Measurements from ENCODE around the gene CACHD1. TPM values are rescaled to one million over a fixed set of nuclear protein-coding genes. Genes with fewer than 3 reads are reported as not detected.

The CACHD1 gene
- total RNA-seq, 2 experiments from 2014 or later: not detected

DNA sequence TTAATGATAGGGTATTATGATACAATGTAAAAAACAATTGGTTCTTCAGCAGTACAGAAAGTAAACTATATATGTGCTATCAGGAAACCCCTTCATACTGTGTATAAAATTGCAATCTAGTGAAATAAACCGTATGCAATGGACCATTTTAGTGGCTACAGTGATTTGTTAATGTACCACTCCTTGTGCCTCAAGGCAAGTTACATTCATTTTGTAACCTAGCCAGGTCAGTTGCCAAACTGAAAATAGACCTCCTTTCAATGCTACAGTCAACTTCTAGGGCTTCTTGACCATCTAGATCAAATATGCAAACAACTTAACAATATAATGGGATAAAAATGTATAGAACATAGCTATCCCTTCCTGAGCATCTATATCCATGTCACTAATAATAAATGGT, 223.0 kb downstream of the CACHD1 start:
- no peak overlapping the region for H3K4me2 ChIP-seq (ENCODE audit: low read length)
- TF ChIP-seq EZH2phosphoT487 (IDR thresholded peaks at IDR 0.05; ENCODE audit: borderline replicate concordance, low read depth, low read length) (no peak), CTCF (conservative IDR thresholded peaks at IDR 0.05; ENCODE audit: low read length) (no peak)
- DNase-seq (ENCODE audit: low spot score): no peak
- no peaks in the 10 kb centered on the region for H4K20me1 ChIP-seq (ENCODE audit: insufficient read depth, low read length)
- no peaks in the 10 kb centered on the region for H3K4me1 ChIP-seq (ENCODE audit: insufficient read depth, low read length, poor library complexity, severe bottlenecking)
- H3K79me2 ChIP-seq (ENCODE audit: insufficient read depth, low read depth, low read length): no peaks in the 10 kb centered on the region
- no peak overlapping the region for H3K4me3 ChIP-seq (ENCODE audit: low read depth, low read length, poor library complexity, severe bottlenecking)
- H2AFZ ChIP-seq (ENCODE audit: low read length): no peak overlapping the region
- BruUV-seq (replicated peaks): no TSS peak
- CTCF ChIA-PET (ENCODE audit: unreplicated experiment): no interaction called here
- H3K36me3 ChIP-seq (ENCODE audit: insufficient read depth, low read length): no peaks in the 10 kb centered on the region
- H3K27ac ChIP-seq (ENCODE audit: low read depth, low read length, poor library complexity, severe bottlenecking): no peak overlapping the region
- POLR2A ChIA-PET: no interaction called here
- H3K9me2 ChIP-seq (ENCODE audit: insufficient read depth, low read length): no peaks in the 10 kb centered on the region
- intact Hi-C loops (cut with micrococcal nuclease; ENCODE audit: unreplicated experiment): no loop called here
- H3K9me3 ChIP-seq (ENCODE audit: low read length): no peaks in the 10 kb centered on the region

- H3K4me2 ChIP-seq (ENCODE audit: low read length): no peak overlapping the region
- CTCF ChIA-PET (ENCODE audit: unreplicated experiment): no interaction called here
Measured at GRCh38 chr1:64693406-64693805, 223.5 kb downstream of the CACHD1 start.

GRCh38 chr1:64696879-64697278, 226.9 kb downstream of the CACHD1 start:
- intact Hi-C loops (cut with micrococcal nuclease; ENCODE audit: unreplicated experiment): no loop called here
- Histone ChIP-seq H3K4me1 (ENCODE audit: insufficient read depth, low read length, poor library complexity, severe bottlenecking) (no peaks in the 10 kb centered on the region), H3K27ac (ENCODE audit: low read depth, low read length, poor library complexity, severe bottlenecking) (no peak overlapping the region), H4K20me1 (ENCODE audit: insufficient read depth, low read length) (no peaks in the 10 kb centered on the region), H3K9me3 (ENCODE audit: low read length) (no peaks in the 10 kb centered on the region), H3K9me2 (ENCODE audit: insufficient read depth, low read length) (no peaks in the 10 kb centered on the region), H3K4me3 (ENCODE audit: low read depth, low read length, poor library complexity, severe bottlenecking) (no peak overlapping the region), H2AFZ (ENCODE audit: low read length) (no peak overlapping the region), H3K36me3 (ENCODE audit: insufficient read depth, low read length) (no peaks in the 10 kb centered on the region), H3K79me2 (ENCODE audit: insufficient read depth, low read depth, low read length) (no peaks in the 10 kb centered on the region), H3K4me2 (ENCODE audit: low read length) (no peak overlapping the region)
- ChIA-PET CTCF (ENCODE audit: unreplicated experiment) (no interaction called here), POLR2A (no interaction called here)
- TF ChIP-seq CTCF (conservative IDR thresholded peaks at IDR 0.05; ENCODE audit: low read length) (no peak), EZH2phosphoT487 (IDR thresholded peaks at IDR 0.05; ENCODE audit: borderline replicate concordance, low read depth, low read length) (no peak)
- no TSS peak for BruUV-seq (replicated peaks)
- no peak for DNase-seq (ENCODE audit: low spot score)

More at GRCh38 chr1:64693406-64693805, 223.5 kb downstream of the CACHD1 start:
- Histone ChIP-seq H3K4me1 (ENCODE audit: insufficient read depth, low read length, poor library complexity, severe bottlenecking) (no peaks in the 10 kb centered on the region), H4K20me1 (ENCODE audit: insufficient read depth, low read length) (no peaks in the 10 kb centered on the region), H3K79me2 (ENCODE audit: insufficient read depth, low read depth, low read length) (no peaks in the 10 kb centered on the region), H3K9me2 (ENCODE audit: insufficient read depth, low read length) (no peaks in the 10 kb centered on the region), H3K36me3 (ENCODE audit: insufficient read depth, low read length) (no peaks in the 10 kb centered on the region), H3K27ac (ENCODE audit: low read depth, low read length, poor library complexity, severe bottlenecking) (no peak overlapping the region), H3K9me3 (ENCODE audit: low read length) (no peaks in the 10 kb centered on the region), H2AFZ (ENCODE audit: low read length) (no peak overlapping the region), H3K4me3 (ENCODE audit: low read depth, low read length, poor library complexity, severe bottlenecking) (no peak overlapping the region)
- no peak for TF ChIP-seq EZH2phosphoT487 (IDR thresholded peaks at IDR 0.05; ENCODE audit: borderline replicate concordance, low read depth, low read length)
- no peak for TF ChIP-seq CTCF (conservative IDR thresholded peaks at IDR 0.05; ENCODE audit: low read length)
- DNase-seq (ENCODE audit: low spot score): no peak
- intact Hi-C loops (cut with micrococcal nuclease; ENCODE audit: unreplicated experiment): no loop called here
- no TSS peak for BruUV-seq (replicated peaks)
- POLR2A ChIA-PET: no interaction called here
